ENCODE data around the gene XCL2.
"Not testable (repeated sequence)": the region's sequence is repeated elsewhere in the genome, so short reads cannot be mapped to it uniquely, and the experiment has no call there.

- TF ChIP-seq CTCF (IDR thresholded peaks at IDR 0.05); ZFX (IDR thresholded peaks at IDR 0.05; ENCODE audit: borderline replicate concordance): not testable (repeated sequence)
Measured at GRCh38 chr1:168543840-168544498, at the start of gene XCL2.

Data from 22Rv1 (cell line).